Ectodermal cell (in vitro differentiated cells): Measurements from ENCODE around the gene MAP1LC3B.
"Not testable (repeated sequence)": the region's sequence is repeated elsewhere in the genome, so short reads cannot be mapped to it uniquely, and the experiment has no call there.

Experiments
- H3K27ac ChIP-seq: 2 replicates; pipeline ENCODE4 v1.7.0; 2013; ENCODE audit warnings: mild to moderate bottlenecking, low read depth, low read length; ENCODE audit not compliant: insufficient read depth, poor library complexity, severe bottlenecking
- H3K27me3 ChIP-seq: 2 replicates; pipeline ENCODE4 v1.7.0; 2013; ENCODE audit warnings: mild to moderate bottlenecking, low read length; ENCODE audit not compliant: insufficient read depth, control insufficient read depth, poor library complexity, severe bottlenecking
- H3K36me3 ChIP-seq: one replicate; pipeline ENCODE4 v1.7.0; 2013; ENCODE audit warnings: low read length; ENCODE audit not compliant: control insufficient read depth, insufficient read depth
- H3K4me1 ChIP-seq: one replicate; pipeline ENCODE4 v1.7.0; 2013; ENCODE audit warnings: low read length; ENCODE audit not compliant: control insufficient read depth, insufficient read depth
- H3K4me3 ChIP-seq: 2 replicates; pipeline ENCODE4 v1.7.0; 2013; ENCODE audit warnings: low read depth, low read length, control low read depth; ENCODE audit not compliant: insufficient read depth
- H3K9me3 ChIP-seq: 2 replicates; pipeline ENCODE4 v1.7.0; 2013; ENCODE audit warnings: mild to moderate bottlenecking, low read length, moderate library complexity; ENCODE audit not compliant: control insufficient read depth
- WGBS, 2 experiments: methylation state at CpG; one replicate each; pipeline ENCODE4 v1.1.7; 2013; ENCODE audit warnings: missing lambda C conversion rate in 2 of 2; 5-methylcytosine and 5-hydroxymethylcytosine counted together

Gene MAP1LC3B

GRCh38 chr16:87359121-87359520, 33.0 kb upstream of the MAP1LC3B start:
- 93 to 95% methylated on average over 7 of the region's 7 CpGs for WGBS, 2 experiments
- Histone ChIP-seq H3K27me3 (no peaks in the 10 kb centered on the region), H3K4me3 (no peak overlapping the region), H3K27ac (no peak overlapping the region), H3K9me3 (no peaks in the 10 kb centered on the region), H3K36me3 (peaks cover 6% of the 10 kb centered on the region), H3K4me1 (peaks cover 12% of the 10 kb centered on the region)

DNA sequence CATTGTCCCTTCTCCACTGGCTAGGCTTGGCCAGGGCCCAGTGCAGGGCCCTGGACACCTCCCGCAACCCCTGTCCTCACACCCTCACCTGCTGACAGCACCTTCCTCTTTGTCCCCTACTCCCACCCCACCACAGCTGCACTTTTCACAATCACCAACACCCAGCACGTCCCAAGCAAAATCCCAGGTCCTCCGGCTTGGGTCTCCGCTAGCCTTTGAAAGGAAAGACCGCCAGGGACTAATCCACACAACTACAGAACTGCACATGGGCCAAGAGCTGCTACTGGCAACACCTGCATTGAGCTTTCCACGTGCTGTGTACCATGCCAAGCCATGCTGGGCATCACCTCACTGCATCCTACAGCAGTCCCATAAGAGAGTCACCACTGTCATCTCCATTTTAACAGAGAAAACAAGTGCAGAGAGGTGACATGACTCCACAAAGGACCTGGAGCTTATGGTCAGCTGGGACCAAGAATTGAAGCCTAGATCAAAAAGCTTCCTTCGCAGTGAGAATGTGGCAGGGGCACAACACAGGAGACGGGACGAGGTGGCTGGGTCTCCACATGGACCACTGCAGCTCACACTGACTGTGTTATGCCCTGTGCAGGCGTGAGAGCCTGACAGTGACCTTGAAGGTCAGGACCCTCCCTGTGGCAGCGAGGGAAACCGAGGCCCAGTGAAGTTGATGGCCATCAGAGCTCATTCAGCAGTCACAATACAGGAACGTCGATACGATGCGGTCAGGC, 31.1 kb upstream of the MAP1LC3B start:
- Histone ChIP-seq H3K27ac (no peak overlapping the region), H3K4me3 (no peak overlapping the region), H3K9me3 (no peaks in the 10 kb centered on the region), H3K4me1 (peaks cover 7% of the 10 kb centered on the region), H3K36me3 (peaks cover 6% of the 10 kb centered on the region), H3K27me3 (no peaks in the 10 kb centered on the region)
- 95% methylated on average over 16 of the region's 16 CpGs for WGBS, 2 experiments

GRCh38 chr16:87361916-87362619, 30.1 kb upstream of the MAP1LC3B start:
- no peak overlapping the region for H3K4me3 ChIP-seq
- no peaks in the 10 kb centered on the region for H3K9me3 ChIP-seq
- no peak overlapping the region for H3K27ac ChIP-seq
- H3K27me3 ChIP-seq, result no peaks in the 10 kb centered on the region
- WGBS, 2 experiments, result 94 to 96% methylated on average over 7 of the region's 8 CpGs
- no peaks in the 10 kb centered on the region for H3K4me1 ChIP-seq
- peaks cover 6% of the 10 kb centered on the region for H3K36me3 ChIP-seq

DNA sequence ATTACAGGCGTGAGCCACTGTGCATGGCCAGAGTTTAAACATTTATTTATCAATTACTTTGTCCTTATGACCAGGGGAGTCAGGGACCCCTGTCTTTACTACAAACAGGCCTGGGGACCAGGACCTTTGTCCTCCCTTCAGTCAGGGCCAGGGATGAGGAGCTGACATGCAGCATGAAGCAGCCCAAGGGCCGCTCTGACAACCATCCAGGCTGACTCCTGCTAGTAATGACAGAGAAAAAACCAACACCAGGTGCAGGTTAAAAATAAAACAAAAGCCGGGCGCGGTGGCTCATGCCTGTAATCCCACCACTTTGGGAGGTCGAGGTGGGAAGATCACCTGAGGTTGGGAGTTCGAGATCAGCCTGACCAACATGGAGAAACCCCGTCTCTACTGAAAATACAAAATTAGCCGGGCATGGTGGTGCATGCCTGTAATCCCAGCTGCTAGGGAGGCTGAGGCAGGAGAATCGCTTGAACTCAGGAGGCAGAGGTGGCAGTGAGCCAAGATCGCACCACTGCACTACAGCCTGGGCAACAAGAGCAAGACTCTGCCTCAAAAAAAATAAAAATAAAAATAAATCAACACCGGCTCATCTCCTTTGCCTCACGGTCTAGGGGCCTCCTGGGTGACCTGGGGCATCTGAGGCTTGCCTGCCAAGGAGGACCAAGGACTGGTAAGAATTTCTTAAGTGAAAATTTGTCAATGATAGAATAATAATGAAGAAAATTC, 29.1 kb upstream of the MAP1LC3B start:
- not testable (repeated sequence) for H3K27me3 ChIP-seq, H3K9me3 ChIP-seq, H3K36me3 ChIP-seq, H3K4me3 ChIP-seq, H3K4me1 ChIP-seq, H3K27ac ChIP-seq
- 92 to 94% methylated on average over 13 of the region's 13 CpGs for WGBS, 2 experiments

DNA sequence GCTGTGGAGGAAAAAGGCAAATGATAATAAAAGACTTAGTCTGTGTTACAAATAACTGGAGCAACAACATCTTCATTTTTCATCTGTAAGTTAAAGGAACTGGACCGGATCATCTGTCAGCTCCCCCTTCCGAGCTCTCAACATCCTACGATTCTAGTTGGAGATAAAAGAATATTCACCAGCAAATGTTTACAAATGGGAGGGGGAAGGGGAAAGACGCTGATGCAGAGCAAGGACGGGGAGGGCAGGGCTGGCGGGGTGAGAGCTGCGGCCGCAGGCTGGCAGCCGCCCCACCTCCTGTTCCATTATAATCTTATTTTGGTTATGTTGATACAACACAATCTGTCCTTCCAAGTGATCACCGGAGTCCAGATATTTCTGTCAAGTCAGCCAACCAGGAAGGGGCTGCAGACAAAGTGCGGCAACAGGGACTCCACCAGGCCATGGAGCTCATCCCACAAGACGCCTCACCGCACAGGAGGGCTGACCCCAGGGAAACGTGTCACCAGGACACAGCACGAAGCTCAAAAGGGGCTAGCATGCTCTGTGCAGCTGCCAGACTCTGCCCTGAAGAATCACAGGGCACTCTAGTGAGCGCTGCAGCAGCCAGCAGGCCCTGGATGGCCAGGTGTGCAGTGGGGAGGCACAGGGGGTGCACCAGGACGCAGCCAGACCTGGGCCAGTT, 28.2 kb upstream of the MAP1LC3B start:
- Histone ChIP-seq H3K4me3 (no peak overlapping the region), H3K27me3 (no peaks in the 10 kb centered on the region), H3K4me1 (no peaks in the 10 kb centered on the region), H3K27ac (no peak overlapping the region), H3K36me3 (peaks cover under 1% of the 10 kb centered on the region), H3K9me3 (no peaks in the 10 kb centered on the region)
- WGBS, 2 experiments, result 90% methylated on average over 17 of the region's 17 CpGs

GRCh38 chr16:87365021-87365713, 27.0 kb upstream of the MAP1LC3B start:
- H3K36me3 ChIP-seq, result no peaks in the 10 kb centered on the region
- no peaks in the 10 kb centered on the region for H3K9me3 ChIP-seq
- no peaks in the 10 kb centered on the region for H3K4me1 ChIP-seq
- WGBS, 2 experiments, result 93 to 94% methylated on average over 13 of the region's 13 CpGs
- H3K27ac ChIP-seq, result no peak overlapping the region
- H3K4me3 ChIP-seq, result no peak overlapping the region
- H3K27me3 ChIP-seq, result no peaks in the 10 kb centered on the region

DNA sequence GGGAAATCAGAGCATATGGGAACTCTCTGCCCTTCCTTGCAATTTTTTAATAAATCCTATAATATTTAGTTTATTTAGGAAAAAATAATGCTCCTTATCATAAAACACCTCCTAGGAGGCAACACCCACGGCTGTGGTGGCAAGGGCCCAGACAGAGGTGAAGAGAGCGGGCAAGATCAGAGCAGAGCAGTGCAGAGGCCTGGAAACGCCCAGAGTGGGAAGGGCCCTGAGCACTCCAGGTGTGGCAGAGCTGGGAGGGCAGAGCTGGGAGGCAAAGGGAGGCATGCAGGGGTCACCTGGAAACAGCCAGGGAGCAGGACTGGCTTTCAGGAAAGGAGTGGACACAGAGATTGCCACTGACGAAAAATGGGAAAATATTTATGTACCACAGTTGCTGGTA, 25.8 kb upstream of the MAP1LC3B start:
- no peaks in the 10 kb centered on the region for H3K27me3 ChIP-seq
- H3K4me3 ChIP-seq, result no peak overlapping the region
- WGBS, 2 experiments, result 93% methylated on average over 4 of the region's 4 CpGs
- H3K27ac ChIP-seq, result no peak overlapping the region
- H3K4me1 ChIP-seq, result peaks cover 9% of the 10 kb centered on the region
- no peaks in the 10 kb centered on the region for H3K36me3 ChIP-seq
- H3K9me3 ChIP-seq, result no peaks in the 10 kb centered on the region

- 95 to 96% methylated on average over 1 of the region's 1 CpG for WGBS, 2 experiments
- H3K36me3 ChIP-seq, result no peaks in the 10 kb centered on the region
- H3K4me3 ChIP-seq, result no peak overlapping the region
- no peaks in the 10 kb centered on the region for H3K9me3 ChIP-seq
- H3K27me3 ChIP-seq, result no peaks in the 10 kb centered on the region
- no peak overlapping the region for H3K27ac ChIP-seq
- H3K4me1 ChIP-seq, result peaks cover 12% of the 10 kb centered on the region
Observed at GRCh38 chr16:87366930-87367329, 25.2 kb upstream of the MAP1LC3B start.

GRCh38 chr16:87367529-87367928, 24.6 kb upstream of the MAP1LC3B start:
- H3K36me3 ChIP-seq, result no peaks in the 10 kb centered on the region
- no peak overlapping the region for H3K4me3 ChIP-seq
- no peaks in the 10 kb centered on the region for H3K9me3 ChIP-seq
- no peak overlapping the region for H3K27ac ChIP-seq
- no peaks in the 10 kb centered on the region for H3K27me3 ChIP-seq
- 93 to 95% methylated on average over 9 of the region's 9 CpGs for WGBS, 2 experiments
- H3K4me1 ChIP-seq, result peaks cover 12% of the 10 kb centered on the region
